Measurements from ENCODE around the gene SLC6A1. TPM values are rescaled to one million over a fixed set of nuclear protein-coding genes. Genes with fewer than 3 reads are reported as not detected.

SLC6A1 gene
- total RNA-seq, 1 donor, result not detected

DNA sequence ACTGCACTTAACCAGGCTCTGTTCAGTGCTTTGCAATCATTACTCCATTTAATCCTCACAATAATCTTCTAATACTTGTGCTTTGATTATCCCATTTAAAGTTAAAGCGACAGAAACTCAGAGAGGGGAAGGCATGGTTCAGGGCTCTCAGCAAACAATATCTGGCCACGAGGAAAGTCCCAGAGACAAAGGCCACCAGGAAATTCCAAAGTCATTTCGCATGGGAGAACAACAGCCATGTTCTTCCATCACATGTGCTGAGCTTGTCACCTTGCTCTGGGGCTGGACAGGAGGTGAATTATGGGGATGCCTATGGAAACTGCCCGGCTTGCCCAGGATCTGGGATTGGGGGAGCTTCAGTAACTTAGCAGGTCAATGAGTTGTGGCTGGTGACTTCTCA lies 95.5 kb downstream of the SLC6A1 start:
- Histone ChIP-seq H3K4me3 (ENCODE audit: insufficient read depth, low read length) (no peak overlapping the region), H3K4me1 (ENCODE audit: insufficient read depth, low read length) (no peaks in the 10 kb centered on the region), H4K20me1 (ENCODE audit: insufficient read depth, low read length) (no peaks in the 10 kb centered on the region), H3K36me3 (ENCODE audit: insufficient read depth, low read length) (no peaks in the 10 kb centered on the region), H2AFZ (ENCODE audit: low read length) (peak overlapping the region; percentile 33), H3K27ac (ENCODE audit: low read depth, low read length) (no peak overlapping the region), H3K79me2 (ENCODE audit: insufficient read depth, low read length) (no peaks in the 10 kb centered on the region), H3K4me2 (ENCODE audit: insufficient read depth, low read length) (no peak overlapping the region), H3K27me3 (ENCODE audit: insufficient read depth, low read length) (no peaks in the 10 kb centered on the region), H3K9me3 (ENCODE audit: low read depth, low read length) (no peaks in the 10 kb centered on the region)
- DNase-seq (ENCODE audit: insufficient read length, low spot score, missing footprints), result no peak
- TF ChIP-seq, protein P1, sequence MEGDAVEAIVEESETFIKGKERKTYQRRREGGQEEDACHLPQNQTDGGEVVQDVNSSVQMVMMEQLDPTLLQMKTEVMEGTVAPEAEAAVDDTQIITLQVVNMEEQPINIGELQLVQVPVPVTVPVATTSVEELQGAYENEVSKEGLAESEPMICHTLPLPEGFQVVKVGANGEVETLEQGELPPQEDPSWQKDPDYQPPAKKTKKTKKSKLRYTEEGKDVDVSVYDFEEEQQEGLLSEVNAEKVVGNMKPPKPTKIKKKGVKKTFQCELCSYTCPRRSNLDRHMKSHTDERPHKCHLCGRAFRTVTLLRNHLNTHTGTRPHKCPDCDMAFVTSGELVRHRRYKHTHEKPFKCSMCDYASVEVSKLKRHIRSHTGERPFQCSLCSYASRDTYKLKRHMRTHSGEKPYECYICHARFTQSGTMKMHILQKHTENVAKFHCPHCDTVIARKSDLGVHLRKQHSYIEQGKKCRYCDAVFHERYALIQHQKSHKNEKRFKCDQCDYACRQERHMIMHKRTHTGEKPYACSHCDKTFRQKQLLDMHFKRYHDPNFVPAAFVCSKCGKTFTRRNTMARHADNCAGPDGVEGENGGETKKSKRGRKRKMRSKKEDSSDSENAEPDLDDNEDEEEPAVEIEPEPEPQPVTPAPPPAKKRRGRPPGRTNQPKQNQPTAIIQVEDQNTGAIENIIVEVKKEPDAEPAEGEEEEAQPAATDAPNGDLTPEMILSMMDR (IDR thresholded peaks at IDR 0.05; ENCODE audit: extremely low read depth, low read depth, low read length), result no peak

DNA sequence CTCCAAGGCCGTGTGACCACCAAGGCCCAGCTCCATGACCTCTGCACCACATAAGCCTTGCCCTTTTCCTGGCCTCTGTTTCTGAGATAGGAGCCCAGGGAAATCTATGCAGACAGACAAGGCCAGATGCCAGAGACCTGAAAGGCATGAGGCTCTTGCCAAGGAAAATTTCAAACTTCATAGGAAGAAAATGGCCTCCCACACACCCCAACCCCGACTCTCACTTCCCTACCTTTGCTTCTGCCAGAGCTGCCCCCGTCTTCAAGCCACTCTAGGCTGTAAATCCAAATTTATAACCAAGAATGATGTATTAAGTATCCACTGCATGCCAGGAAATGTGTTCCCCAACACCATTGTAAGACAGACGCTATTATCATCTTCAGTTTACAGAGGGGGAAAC lies 96.3 kb downstream of the SLC6A1 start:
- TF ChIP-seq, protein P1 (IDR thresholded peaks at IDR 0.05; ENCODE audit: extremely low read depth, low read depth, low read length), result no peak

More for the DNA sequence above, 96.3 kb downstream of the SLC6A1 start:
- H3K4me1 ChIP-seq (ENCODE audit: insufficient read depth, low read length), result no peaks in the 10 kb centered on the region
- no peaks in the 10 kb centered on the region for H3K36me3 ChIP-seq (ENCODE audit: insufficient read depth, low read length)
- H4K20me1 ChIP-seq (ENCODE audit: insufficient read depth, low read length), result no peaks in the 10 kb centered on the region
- H2AFZ ChIP-seq (ENCODE audit: low read length), result no peak overlapping the region
- DNase-seq (ENCODE audit: insufficient read length, low spot score, missing footprints), result no peak
- no peaks in the 10 kb centered on the region for H3K9me3 ChIP-seq (ENCODE audit: low read depth, low read length)
- H3K27me3 ChIP-seq (ENCODE audit: insufficient read depth, low read length), result no peaks in the 10 kb centered on the region
- no peak overlapping the region for H3K4me3 ChIP-seq (ENCODE audit: insufficient read depth, low read length)
- no peak overlapping the region for H3K4me2 ChIP-seq (ENCODE audit: insufficient read depth, low read length)
- no peak overlapping the region for H3K27ac ChIP-seq (ENCODE audit: low read depth, low read length)
- no peaks in the 10 kb centered on the region for H3K79me2 ChIP-seq (ENCODE audit: insufficient read depth, low read length)

Other genes with a start within 250 kb of the SLC6A1 start
- gene SLC6A11, start 176.5 kb upstream of the SLC6A1 start, total RNA-seq, result not detected in 2 replicates
- 9.8 and 12.4 TPM in 2 replicates for gene HRH1, start 161.7 kb downstream of the SLC6A1 start, total RNA-seq